Fibroblast of the aortic adventitia (primary cell): Measurements from ENCODE around the gene PTPN20. TPM values are rescaled to one million over a fixed set of nuclear protein-coding genes. Genes with fewer than 3 reads are reported as not detected.

Experiments used
- DNase-seq: peaks from one replicate; pipeline ENCODE4 v3.0.0-alpha.2; 2010; ENCODE audit warnings: low read depth
- H3K4me3 ChIP-seq: 2 replicates; pipeline ENCODE4 v1.5.1; 2011; ENCODE audit warnings: low read depth, mild to moderate bottlenecking, control low read depth, low read length, moderate library complexity
- CTCF ChIP-seq: IDR thresholded peaks from 2 replicates; pipeline ENCODE4 v1.5.1; 2011; ENCODE audit warnings: mild to moderate bottlenecking, low read length, control low read depth, inconsistent platforms; ENCODE audit not compliant: insufficient read depth
- total RNA-seq: library from RNA; depleted of rRNA; stranded (reverse); fragments of >200 nt; gene quantifications from 2 replicates; pipeline ENCODE4 v1.2.3, GENCODE V29; 2012; ENCODE audit warnings: low replicate concordance

PTPN20 gene
- total RNA-seq, 1 donor = 0.27 TPM

DNA sequence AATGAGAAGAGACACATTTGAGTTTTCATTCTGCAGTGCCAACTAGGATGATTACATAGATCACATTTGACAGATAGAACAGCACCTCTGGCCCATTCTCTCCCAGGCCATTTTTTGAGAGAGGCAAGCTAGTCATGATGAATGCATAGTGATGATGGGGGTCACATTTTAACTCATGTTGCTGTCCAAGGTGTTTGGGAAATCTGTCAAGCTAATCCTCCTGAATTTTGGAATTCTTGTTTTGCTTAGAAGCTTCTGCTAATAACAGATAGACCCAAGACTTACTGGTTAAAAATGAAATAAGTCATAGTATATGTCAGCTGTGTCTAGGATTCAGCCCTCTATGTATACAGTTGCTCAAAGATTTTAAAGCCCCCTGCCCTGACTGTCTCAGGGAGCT lies 101.0 kb downstream of the PTPN20 start:
- no peak for DNase-seq
- no peak for TF ChIP-seq CTCF
- H3K4me3 ChIP-seq = no peak overlapping the region

GRCh38 chr10:47013507-47014154 lies 102.4 kb downstream of the PTPN20 start:
- TF ChIP-seq CTCF = peak; percentile 11
- H3K4me3 ChIP-seq = no peak overlapping the region
- DNase-seq = peak; percentile 60

- DNase-seq = no peak
- no peak overlapping the region for H3K4me3 ChIP-seq
- no peak for TF ChIP-seq CTCF
These were observed 104.2 kb downstream of the PTPN20 start for GRCh38 chr10:47015404-47015803.

- no peak for DNase-seq
- TF ChIP-seq CTCF = no peak
- H3K4me3 ChIP-seq = no peak overlapping the region
These were observed 105.3 kb downstream of the PTPN20 start for GRCh38 chr10:47016564-47016963.

GRCh38 chr10:47018026-47018735 lies 107.0 kb downstream of the PTPN20 start:
- no peak for TF ChIP-seq CTCF
- no peak for DNase-seq
- H3K4me3 ChIP-seq = no peak overlapping the region

GRCh38 chr10:47019155-47020145 lies 108.2 kb downstream of the PTPN20 start:
- TF ChIP-seq CTCF = no peak
- no peak for DNase-seq
- H3K4me3 ChIP-seq = no peak overlapping the region
